Limb (tissue), 2 donors: ENCODE measurements around the gene SEMA6A.

Experiments used
- DNase-seq, 2 donors: peaks; one replicate each; pipeline ENCODE4 v3.0.0-alpha.2; 2016; ENCODE audit errors: extremely low spot score in 2 of 2

Gene SEMA6A

GRCh38 chr5:116494784-116495450 is 79.7 kb downstream of the SEMA6A start:
- no peak for DNase-seq

DNA sequence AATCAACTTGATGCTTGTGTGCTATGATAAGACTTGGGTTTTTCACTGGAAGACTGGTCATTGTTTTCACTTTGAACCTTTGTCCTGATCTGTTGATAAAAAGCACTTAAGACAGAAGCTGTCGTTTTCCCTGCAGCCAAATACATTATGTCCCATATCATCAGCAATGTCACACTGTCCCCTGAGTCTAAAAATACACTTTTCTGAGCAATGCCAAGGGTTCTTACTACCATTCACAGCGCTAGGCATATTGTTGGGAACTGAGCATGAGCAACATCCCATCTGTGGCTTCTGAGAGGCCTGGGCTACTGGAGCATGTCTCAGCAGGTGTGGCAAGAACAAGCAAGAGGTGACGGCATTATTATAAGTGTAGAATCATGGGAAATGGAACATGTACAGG is 81.8 kb downstream of the SEMA6A start:
- no peak for DNase-seq

DNA sequence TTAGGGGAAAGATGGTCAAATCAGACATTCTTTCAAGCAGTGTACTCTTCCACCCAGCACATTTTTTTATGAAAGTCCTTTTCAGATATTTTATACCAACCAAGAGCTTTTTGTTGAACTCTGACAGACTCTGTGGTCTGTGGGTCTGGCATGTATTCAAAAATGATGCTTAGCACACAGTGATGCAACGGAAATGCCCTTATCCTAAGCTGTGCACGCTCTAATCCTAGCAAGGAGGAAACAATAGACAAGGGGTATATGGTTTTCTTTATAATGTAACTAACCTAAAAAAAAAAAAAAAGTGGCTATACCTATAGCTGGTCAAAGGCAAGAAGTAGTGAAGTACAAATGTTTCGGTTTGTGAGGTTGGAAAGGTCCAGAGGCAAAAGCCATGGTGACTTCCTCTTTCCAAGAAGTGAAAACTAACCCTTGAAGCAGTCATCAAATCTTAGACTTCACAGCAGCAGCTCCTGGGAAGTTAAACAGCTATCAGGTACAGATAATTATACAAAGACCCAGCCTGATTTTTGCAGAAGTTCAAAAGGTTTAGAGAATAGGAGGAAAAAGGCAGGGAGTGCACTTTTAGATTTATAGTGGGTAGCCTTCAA is 82.5 kb downstream of the SEMA6A start:
- no peak for DNase-seq

- DNase-seq, result no peak
Measured at GRCh38 chr5:116488356-116489041, 86.1 kb downstream of the SEMA6A start.

GRCh38 chr5:116487045-116487444 is 87.6 kb downstream of the SEMA6A start:
- no peak for DNase-seq

DNA sequence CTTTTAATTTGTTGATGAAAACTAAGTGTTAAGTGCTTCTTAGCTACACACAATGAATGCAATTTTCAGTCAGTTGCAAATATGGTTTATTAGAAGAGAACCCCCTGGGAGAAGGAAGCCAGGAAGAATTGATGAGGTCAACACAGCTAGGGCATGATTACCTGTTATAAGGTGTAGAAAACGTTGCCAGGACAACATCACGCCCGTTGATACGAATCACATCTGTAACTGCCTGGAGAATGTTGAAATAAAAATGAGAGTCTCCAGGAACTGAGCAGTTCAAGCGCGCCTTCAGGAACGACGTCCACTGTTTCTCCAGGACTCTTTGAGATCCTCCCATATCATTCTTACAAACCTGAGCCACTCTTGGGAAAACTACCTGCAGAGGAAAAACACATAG is 88.0 kb downstream of the SEMA6A start:
- no peak for DNase-seq

DNA sequence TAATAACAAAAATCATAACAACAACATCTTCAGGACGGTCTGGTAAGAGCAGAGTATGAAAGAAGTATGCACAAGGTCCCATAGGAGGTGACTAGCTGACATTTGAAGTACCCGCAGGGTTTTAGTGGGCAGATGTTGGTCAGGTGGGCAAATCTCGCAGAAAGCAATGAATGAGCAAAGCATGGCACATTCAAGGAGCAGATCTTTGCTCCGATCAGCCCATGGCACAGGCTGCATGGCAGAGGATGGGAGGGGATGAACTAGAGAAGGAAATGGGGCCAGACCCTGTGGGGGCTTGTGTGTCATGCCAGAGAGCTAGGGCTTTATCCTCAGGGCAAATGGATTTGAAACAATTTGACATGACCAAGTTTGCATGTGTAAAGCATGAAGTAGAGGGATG is 90.0 kb downstream of the SEMA6A start:
- no peak for DNase-seq

GRCh38 chr5:116482394-116482793 is 92.2 kb downstream of the SEMA6A start:
- DNase-seq, result no peak

- DNase-seq, result no peak
Measured at GRCh38 chr5:116480894-116481510, 93.6 kb downstream of the SEMA6A start.

GRCh38 chr5:116479776-116480675 is 94.6 kb downstream of the SEMA6A start:
- DNase-seq, result no peak

DNA sequence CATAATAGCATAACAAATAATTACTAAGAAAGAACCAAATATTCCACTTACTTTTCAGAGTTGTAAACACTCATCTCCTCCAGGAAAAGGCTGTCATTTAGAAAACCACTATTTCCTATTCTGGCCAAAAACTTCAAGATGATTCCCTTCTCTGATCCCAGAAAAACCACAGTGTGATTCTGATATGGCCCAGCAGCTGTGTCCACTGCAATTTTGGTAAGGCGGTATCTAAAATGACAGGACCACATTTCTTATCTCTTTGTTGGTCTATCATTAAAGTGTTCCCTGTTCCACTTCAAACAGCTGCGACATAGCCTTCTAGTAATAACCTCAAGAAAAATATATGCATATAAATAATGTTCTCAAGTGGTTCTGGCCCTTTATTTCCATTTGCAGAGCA is 96.1 kb downstream of the SEMA6A start:
- DNase-seq, result no peak

DNA sequence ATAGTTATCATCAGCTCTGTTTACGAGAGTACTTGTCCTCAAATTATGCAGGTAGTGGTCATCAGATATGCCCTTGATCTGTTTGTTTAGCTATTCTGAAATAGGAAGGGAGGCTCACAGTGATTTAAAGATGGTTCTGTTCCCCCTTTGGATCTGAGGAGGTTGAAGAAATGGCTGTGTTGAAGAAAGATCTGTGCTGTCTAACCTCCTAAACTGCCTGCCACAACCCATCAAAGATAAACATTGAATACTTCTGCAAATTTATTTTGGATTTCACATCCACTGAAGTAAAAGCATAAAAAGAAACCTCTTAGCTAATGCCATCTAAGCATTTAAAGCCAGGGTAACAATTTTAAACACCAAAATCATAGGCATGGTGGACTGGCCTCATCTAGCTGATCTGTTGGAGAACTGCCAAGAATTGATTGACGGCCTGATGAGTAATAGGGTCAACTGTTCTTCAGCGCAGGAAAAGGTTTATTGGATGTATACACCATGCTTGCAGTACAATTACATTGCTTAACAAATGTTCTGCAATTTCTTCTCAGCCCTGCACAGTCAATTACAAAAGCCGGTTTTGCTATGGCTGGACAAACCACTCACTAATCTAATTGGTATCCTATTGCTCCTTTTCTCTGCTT is 97.6 kb downstream of the SEMA6A start:
- no peak for DNase-seq

- no peak for DNase-seq
Measured at GRCh38 chr5:116475338-116475737, 99.3 kb downstream of the SEMA6A start.

GRCh38 chr5:116473706-116474105 is 100.9 kb downstream of the SEMA6A start:
- DNase-seq, result no peak

DNA sequence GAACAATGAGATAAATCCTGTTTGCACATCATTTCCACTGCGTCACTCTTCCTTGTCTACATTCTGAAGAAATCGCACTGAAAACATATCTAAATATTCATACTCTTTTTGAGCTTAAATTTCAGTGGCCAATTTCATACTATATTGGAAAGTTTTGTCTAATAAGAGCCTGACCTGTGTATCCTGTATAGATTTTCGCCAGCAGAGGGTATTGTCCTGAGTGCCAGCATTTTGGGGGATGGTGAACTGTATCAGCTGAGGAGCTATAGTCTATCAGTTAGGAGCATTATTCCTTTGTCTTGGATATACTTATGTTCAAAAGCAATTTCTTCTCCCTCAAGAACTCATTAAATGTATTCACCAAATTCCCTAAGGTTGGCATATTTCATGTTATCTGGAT is 102.3 kb downstream of the SEMA6A start:
- no peak for DNase-seq

DNA sequence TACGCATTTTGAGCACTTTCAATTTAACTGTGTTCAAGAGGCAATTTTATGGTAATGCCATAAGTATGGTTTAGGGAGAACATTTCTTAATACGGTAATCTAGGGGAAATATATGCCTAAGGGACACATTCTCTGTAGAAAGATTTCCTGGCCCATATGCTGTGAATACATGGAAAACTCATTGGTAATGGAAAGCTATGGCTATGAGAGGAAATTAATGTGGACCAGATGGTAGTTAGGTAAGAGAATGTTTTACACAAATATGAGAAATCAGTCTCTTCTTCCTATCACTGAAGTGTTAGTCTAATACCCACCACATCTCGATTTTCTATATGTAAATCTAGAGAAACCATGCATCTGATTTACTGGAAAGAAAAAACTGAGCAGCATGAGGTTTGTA is 105.0 kb downstream of the SEMA6A start:
- no peak for DNase-seq

DNA sequence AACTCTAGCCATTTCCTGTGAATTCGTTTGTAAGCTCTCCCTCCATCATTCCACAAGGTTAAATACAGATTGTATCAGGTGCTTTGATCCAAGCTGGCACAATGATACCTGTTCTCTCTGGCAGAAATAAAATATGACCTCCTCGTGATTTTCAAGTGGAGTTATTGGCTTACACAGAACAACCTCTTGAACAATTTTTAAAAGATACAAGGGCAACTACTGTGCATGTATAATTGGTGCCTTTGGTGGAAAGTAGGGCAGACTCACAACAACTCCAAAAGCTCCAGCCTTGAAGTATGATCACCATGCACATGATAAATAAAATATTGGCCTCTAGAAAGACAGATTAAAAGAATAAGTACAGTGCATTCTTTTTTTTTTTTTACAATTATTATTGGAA is 106.0 kb downstream of the SEMA6A start:
- DNase-seq, result no peak

GRCh38 chr5:116467465-116467843 is 107.2 kb downstream of the SEMA6A start:
- DNase-seq, result no peak

DNA sequence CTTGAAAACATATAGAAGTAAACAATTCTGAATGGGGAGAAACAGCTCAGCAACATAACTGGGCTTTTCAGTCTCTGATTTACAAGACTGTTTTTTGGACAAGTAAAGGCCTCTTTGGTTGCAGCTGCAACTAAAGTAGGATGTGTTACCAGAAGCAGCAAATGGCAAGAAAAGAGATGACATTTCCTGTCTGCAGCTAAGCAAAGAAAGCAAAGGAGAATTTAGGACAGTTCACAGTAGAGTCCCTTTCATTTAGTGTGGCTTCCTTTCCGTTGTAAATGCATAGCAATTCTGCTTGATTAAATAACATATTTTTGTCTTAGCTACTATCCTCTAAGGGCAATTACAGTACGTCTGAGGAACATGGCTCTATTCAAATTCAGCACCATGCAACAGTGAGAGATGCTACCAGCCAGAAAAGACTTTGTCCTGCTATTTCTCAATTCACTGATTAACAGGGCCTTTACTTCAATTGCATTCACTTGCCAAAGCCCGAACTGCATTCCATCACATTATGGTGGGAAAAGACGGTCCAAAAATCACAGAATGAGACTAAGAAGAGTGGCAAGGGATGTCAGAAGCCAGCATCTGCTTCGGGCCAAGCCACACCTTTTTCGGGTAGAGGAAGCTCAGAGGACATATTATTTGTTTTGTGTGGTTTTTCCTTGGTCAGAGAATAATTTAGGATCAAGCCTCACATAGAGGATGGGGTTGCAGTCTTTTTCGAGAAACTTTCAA is 107.7 kb downstream of the SEMA6A start:
- DNase-seq, result no peak

DNA sequence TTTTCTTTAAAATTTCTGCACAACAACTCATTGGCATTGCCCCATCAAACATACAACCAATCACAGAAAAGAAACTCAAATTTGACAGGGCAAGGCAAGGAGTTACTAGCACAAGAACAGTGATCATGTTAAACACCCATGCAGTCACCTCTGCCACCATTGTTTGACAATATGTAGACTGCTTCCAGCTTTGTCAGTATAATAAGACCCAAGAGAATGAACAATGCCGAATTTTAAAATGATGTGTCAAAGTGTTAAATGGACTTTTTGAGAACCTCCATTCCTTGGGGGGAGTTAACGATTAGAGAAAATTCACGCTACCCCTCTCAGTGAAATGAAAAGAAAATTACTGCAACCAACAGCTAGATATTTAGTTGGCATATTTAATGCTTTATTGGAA is 109.2 kb downstream of the SEMA6A start:
- DNase-seq, result no peak
